Glomerular endothelial cell (primary cell): ENCODE measurements around the gene ELL. TPM values are rescaled to one million over a fixed set of nuclear protein-coding genes. Genes with fewer than 3 reads are reported as not detected.
"Not testable (repeated sequence)": the region's sequence is repeated elsewhere in the genome, so short reads cannot be mapped to it uniquely, and the experiment has no call there.

Experiments
- DNase-seq: peaks from one replicate; pipeline ENCODE4 v3.0.0-alpha.2; 2011; ENCODE audit warnings: low read depth, low spot score; ENCODE audit errors: extremely low read depth
- total RNA-seq: library from RNA; depleted of rRNA; stranded (reverse); fragments of >200 nt; gene quantifications from 2 replicates; pipeline ENCODE4 v1.2.3, GENCODE V29; 2015

The ELL gene
- total RNA-seq: 13.6 and 18.3 TPM in 2 replicates

DNA sequence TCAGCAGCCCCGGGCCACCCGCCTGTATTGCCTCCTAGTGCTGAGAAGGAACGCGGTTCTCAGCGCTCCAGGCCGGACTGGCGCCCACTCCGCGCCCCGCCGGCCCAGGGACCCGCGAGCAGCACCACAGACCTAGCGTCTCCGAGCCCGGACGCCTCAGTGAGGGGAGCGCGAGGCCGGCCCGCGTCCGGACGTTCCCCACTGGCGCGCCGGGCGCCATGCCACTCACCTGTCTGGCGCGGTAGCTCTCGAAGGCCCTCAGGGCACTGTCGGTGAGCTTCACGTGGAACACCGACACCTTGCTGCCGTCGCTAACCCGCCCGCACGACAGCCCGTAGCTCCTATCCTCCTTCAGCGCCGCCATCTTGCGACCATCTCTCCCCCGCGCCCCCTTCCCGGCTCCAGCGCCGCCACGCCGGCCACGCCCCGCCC, at the start of gene ELL:
TSS of gene ELL (minus strand) at position 379 of the 432 bp plus-strand sequence. CDS start at position 364, 15 bp downstream.
- no peak for DNase-seq

GRCh38 chr19:18568367-18568766, 46.5 kb upstream of the ELL start:
- DNase-seq: no peak

DNA sequence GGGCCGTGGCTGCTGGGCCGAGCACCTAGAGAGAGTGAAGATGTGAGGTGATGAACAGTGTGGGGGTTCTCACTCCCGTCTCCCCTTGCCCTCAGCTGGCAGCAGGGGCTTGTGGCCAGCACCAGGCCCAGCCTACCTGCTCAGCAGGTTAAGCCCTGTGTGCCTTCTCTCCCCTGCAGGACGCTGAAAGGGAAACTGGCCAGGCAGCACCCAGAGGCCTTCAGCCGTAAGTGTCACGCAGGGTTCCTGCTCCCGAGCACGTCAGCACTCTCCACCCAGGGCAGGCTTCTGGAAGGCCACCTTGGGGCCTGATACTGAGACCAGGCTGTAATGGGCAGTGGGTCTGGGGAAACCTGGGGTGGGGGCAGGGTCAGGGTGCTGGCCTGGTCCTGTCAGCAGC, 45.1 kb upstream of the ELL start:
- DNase-seq: no peak

GRCh38 chr19:18562086-18562485, 40.2 kb upstream of the ELL start:
- DNase-seq: no peak

DNA sequence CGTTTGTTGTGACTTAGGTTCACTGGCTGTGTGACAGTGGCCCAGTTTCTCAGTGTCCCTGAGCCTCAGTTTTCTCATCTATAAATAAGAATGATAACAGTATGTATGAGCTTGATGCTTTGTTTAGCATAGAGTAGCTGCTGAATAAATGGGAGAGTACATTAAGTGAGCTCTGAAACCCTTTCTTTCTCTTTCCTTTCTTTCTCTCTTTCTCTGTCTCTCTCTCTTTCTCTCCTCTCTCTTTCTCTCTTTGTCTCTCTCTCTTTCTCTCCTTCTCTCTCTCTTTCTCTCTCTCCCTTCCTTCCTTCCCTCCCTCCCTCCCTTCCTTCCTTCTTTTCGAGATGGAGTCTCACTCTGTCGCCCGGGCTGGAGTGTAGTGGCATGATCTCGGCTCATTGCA, 37.8 kb upstream of the ELL start:
- no peak for DNase-seq

DNA sequence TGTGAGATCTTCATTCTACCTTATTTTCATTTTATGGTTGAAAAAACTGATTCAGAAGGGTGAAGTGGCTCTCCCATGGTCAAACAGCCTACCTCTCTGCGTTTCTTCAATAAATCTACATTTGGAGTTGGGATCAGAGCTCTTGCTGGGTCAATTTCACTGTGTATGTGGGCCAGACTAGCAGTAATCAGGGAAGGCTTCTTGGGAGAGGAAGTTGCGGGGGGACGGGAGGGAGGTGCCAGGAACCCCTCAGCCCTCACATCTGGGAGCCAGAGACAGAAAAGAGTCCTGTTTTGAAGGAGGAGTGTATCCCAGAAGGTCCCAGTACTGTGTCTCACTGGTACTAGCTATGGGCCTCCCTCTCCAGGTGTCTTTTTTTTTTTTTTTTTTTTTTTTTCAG, 36.7 kb upstream of the ELL start:
- DNase-seq: no peak

GRCh38 chr19:18558202-18558555, 36.3 kb upstream of the ELL start:
- DNase-seq: no peak

- peak; percentile 98 for DNase-seq
Observed at GRCh38 chr19:18557411-18558201, 35.7 kb upstream of the ELL start, which contains the start of gene KXD1. Gene KXD1 (plus strand): TSS chr19:18557870. CDS start chr19:18562057, 4,187 bp downstream.

- DNase-seq: no peak
Observed at GRCh38 chr19:18551631-18552030, 29.8 kb upstream of the ELL start.

- DNase-seq: no peak
Observed at GRCh38 chr19:18543814-18544475, 22.1 kb upstream of the ELL start.

DNA sequence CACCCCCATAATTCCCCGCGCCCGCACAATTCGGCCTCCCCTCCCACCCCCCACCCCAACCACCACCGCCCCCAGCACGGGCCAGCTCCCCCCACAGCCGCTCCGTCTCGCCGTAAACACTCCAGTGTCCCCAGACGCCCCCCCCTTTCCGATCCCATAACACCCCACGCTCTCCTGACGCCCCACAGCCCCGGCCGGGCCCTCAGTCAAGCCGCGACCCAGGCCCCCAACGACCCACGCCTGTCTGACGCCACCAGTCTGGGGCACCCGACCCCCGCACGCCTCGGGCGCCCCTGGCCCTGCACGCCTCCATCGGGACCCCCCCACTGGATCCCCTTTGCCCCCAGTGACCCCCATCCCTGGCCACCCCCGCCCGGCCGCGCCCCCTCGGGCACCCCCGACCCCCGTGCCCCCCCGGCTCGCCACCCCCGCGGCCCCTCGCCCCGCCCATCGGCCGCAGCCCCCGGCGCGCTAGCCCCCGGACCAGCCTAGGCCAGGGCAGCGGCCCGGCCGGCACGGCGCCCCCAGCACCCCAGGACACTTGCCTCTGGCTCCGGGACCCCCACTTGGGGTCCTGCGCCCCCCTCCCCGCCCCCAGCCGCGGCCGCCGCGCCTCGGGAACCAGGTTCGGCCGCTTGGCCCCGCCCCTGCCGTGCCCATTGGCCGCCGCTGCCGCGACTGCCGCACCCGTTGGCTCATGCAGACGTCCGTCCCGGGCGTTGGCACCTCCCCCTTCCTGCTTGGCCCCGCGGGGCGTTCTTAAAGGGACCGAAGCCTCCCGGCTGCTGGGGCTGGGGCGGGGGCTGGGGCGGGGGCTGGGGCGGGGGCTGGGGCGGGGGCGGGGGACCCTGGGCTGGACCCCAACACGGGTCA, 21.3 kb upstream of the ELL start, which contains the start of gene FKBP8:
TSS of gene FKBP8 (minus strand) at position 633 of the 873 bp plus-strand sequence. CDS start 1,603 bp downstream, outside the sequence.
- DNase-seq: no peak

- no peak for DNase-seq
Observed at GRCh38 chr19:18541992-18542940, 20.4 kb upstream of the ELL start.

DNA sequence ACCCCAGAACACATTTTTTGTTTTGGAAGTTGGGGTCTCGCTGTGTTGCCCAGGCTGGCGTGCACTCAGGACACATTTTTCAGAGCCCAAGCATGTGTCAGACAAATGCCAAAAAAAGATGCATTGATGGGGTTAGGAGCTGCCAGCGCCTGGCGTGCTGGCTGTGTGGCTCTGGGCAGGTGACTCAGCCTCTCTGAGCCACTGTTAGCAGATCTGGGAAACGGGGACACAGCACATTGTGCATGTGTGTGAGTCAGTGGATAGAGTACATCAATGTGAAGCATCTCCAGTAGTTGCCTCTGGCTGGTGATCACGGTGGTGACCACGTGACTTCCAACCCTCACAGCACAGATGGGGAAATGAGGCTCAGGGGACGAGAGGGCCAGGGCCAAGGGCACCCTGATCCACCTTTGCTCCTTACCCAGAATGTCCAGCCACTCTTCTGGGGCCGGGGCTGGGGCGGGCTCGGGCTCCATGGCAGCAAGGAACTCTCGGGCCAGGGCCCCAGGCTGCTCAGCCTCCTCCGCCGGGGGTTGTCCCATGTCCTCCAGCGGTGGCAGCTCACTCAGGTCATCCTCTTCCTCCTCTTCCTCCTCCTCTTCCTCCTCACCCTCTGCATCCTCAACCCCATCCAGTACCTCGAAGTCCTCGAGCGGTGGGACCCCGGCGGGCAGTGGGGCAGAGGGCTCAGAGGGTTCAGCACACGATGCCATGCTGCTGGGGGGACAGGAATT, 19.6 kb upstream of the ELL start:
- DNase-seq: no peak

GRCh38 chr19:18540200-18540599, 18.3 kb upstream of the ELL start:
- DNase-seq: not testable (repeated sequence)

DNA sequence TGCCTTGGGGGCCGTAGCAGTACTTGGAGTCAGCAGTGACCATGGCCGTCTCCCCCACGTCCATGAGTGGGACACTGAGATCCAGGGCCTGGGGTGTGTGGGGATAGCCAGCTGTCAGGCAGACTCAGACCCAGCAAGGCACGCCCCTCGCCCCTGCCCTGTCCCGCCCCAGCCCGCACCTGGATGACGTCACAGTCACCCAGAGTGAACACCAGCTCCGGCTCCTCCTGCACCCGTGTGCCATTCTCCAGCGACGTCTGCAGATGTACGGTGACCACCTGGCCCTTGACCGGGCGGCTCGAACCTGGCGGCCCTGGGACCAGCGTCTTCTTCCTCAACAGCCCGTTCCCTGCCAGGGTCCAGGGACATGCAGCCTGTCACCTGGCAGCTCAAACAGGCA, 17.5 kb upstream of the ELL start:
- DNase-seq: no peak

DNA sequence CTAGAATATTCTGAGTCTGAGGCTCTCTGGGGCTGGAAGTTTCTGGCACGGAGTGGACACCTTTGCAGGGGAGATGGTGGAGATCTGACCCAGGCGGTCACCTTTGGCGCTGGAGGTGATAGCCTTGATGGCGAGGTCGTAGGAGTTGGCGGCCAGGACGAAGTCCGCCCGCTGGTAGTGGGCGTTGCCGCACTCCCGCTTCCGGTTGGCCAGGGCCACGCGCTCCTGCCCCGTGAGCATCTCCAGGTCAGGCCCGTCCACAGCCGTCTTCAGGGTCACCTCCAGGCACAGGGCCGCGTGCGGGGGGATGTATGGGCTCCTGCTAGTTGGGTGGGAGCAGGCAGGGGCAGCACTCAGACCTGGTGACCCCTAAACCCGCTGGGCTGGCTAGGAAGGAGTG, 16.2 kb upstream of the ELL start:
- no peak for DNase-seq

- DNase-seq: no peak
Observed at GRCh38 chr19:18537431-18537830, 15.6 kb upstream of the ELL start.

DNA sequence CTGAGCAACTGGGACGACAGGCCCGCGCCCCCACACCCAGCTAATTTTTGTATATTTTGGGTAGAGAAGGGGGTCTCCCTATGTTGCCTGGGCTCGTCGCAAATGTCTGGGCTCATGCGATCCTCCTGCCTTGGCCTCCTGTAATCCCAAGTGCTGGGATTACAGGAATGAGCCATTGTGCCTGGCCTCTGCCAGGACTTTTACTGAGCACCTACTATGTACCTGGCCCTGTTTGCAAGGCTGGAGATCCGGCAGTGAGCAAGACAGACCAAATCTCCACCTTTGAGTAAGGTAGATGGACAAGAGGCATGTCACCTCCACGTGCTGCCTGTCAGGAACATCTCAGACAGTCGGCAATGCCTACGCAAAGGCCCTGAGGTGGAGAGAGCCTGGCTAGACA, 14.6 kb upstream of the ELL start:
- no peak for DNase-seq

DNA sequence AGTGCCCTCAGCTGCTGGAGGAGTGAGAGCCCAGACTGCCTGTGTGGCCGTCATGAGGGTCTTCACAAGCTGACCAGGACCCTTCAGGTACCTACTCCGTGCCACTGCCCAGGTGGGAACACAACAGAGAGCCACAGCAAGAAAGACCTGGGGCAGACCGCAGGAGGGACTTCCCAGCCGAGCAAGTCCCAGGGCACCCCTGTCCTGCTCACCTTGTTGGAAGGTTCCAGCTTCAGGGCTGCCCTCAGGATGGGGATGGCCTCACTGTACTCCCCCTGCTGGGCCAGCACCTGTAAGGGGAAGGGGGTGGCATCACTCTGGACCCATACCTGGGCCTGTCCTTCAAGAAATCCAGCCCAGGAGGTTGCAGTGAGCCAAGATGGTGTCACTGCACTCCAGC, 11.2 kb upstream of the ELL start:
- no peak for DNase-seq
